HG03139 (cell line): Measurements from ENCODE around the gene PTOV1.
A peak's percentile ranks its signal among the peaks of the same experiment; 100 is the strongest.

Source experiments
- ATAC-seq: cut with Tn5 transposase; IDR thresholded peaks from one replicate; pipeline ENCODE4 v1.9.1; 2021; ENCODE audit not compliant: unreplicated experiment

Gene PTOV1

DNA sequence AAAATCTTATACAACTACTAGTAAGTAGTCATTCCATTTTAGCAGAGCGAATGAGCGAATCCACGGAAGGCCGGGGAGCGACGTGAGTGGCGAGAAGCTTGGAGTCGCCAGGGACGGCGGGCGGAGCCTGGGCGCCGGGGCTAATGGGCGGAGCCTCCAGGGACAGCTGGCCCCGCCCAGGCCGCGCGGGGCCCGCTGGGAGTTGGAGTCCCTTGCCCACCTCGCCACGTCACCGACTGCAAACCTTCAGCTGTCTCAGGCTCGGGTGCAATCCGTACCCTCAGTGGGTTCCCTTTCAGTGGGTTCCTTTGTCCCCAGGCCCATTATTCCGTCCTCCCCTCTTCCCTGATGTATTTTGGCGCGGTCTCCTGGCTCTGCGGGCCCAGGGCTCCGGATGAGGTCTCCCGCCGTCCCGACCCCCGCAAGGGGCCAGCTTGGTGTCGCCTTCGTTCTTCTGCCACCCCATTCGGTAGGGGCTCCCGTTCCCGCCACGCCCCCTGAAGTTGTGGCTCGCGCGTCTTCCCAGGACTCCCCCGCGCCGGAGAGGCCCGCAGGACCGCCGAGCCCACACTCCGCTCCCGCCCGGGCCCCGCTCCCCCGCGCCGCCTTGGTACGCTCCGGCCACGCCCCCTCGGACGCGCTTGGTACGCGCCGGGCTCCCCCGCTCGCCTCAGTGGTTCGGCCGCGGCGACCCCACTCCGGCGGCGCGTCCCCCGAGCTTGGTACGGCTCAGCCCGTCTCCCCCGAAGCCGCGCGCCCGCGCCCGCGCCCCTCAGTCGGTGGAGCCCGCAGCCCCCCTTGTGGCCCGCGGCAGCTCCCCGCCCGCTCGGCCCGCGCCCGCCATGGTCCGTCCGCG is at the start of gene PTOV1:
Gene PTOV1 (plus strand): TSS at position 673 of the 856 bp plus-strand sequence.
- peak; percentile 48 for ATAC-seq

DNA sequence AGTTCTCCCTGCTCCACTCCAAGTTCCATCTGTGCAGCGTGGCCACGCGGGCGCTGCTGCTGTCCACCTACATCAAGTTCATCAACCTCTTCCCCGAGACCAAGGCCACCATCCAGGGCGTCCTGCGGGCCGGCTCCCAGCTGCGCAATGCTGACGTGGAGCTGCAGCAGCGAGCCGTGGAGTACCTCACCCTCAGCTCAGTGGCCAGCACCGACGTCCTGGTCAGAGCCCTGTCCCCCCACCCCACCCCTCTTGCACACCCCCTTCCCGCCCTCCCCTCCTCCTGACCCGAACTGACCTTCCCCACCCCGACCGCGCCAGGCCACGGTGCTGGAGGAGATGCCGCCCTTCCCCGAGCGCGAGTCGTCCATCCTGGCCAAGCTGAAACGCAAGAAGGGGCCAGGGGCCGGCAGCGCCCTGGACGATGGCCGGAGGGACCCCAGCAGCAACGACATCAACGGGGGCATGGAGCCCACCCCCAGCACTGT is 49.5 kb upstream of the PTOV1 start:
- ATAC-seq: no peak

DNA sequence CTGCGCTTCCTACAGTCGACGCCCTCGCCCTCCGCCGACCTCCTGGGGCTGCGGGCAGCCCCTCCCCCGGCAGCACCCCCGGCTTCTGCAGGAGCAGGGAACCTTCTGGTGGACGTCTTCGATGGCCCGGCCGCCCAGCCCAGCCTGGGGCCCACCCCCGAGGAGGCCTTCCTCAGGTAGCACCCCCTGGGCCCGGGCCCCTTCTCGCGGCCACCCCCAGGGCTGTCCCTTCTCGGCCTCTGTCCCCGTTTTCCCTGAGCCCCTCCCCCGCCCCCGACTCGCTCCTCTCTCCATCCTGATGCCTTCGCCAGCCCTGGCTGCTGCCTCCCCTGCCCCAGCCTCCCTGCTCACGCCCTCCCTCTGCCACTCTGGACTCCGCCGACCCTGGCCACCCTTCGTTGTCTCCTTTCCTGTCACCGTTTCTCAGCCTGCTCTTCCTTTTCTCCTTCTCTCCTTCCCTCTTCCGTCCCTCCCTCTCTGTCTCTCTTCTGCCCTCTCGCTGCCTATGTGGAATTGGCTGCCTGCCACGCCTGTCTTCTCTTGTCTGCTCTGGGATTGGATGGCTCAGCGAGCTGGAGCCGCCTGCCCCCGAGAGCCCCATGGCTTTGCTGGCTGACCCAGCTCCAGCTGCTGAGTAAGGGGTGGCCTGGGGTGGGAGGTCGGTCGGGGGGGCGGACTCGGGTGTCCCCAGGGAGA is 48.8 kb upstream of the PTOV1 start:
- no peak for ATAC-seq

DNA sequence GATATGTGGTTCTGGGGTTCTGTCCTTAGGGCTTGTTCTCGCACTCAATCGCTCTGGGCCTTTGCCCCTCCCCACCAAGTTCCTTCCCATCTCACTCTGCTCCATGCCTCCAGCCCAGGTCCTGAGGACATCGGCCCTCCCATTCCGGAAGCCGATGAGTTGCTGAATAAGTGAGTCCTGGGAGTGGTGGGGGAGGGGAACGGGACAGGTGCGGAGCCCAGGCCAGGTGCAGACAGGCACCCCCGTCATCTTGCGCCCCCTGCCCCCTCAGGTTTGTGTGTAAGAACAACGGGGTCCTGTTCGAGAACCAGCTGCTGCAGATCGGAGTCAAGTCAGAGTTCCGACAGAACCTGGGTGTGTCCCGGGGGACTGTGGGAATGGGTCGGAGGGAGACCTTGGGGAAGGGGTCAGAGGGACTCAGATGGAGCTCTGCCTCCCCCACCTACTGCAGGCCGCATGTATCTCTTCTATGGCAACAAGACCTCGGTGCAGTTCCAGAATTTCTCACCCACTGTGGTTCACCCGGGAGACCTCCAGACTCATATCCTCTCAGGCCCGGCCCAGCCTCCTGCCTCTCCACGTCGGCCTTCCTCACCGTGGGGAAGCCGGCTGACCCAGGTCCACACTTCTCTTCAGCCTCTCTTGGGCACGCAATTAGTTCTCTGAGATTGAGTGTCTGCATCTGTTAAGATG is 48.0 kb upstream of the PTOV1 start:
- no peak for ATAC-seq

DNA sequence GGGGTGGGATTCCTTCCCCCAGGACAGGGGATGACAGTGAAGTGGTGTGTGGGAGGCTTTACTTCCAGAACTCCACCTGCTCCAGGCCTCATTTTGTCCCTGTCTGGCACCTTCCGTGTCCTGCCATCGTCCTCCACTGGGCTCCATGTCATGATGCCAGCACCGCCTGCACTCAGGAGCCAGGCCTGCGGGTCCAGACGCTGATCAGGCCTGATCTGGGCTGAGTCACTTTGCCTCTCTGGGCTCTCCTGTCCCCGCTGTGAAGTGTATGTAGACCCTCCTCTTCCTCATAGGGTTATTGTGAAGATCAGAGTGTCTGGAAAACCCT is 47.5 kb upstream of the PTOV1 start:
- no peak for ATAC-seq

DNA sequence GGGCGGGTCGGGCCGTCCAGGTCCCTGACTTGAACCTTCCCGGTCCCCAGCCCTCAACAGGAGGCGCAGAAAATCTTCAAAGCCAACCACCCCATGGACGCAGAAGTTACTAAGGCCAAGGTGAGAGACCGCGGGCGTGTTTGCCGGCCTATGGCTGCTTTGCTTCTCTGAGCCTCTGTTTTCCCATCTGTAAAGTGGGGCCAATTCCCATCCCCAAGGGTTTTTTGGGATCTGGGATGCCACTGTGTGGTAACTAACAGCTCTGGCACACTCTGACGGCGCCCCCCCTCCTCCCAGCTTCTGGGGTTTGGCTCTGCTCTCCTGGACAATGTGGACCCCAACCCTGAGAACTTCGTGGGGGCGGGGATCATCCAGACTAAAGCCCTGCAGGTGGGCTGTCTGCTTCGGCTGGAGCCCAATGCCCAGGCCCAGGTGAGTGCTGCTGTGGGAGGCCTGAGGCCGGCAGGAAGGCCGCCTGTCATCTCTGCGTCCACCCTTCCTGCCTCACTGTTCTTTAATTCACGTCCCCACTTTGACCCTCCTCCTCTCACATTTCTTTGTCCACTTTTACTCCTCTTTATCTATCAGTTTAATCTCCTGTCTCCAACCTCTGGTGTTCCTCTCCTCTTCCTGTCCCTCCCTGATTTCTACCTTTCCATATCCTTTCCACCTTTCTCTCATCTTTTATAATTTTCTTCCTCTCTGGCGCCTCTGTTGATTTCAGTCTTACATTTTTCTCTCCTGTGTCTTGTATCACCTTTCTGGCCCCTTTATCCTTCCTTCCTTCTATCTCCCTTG is 44.9 kb upstream of the PTOV1 start:
- ATAC-seq: no peak

DNA sequence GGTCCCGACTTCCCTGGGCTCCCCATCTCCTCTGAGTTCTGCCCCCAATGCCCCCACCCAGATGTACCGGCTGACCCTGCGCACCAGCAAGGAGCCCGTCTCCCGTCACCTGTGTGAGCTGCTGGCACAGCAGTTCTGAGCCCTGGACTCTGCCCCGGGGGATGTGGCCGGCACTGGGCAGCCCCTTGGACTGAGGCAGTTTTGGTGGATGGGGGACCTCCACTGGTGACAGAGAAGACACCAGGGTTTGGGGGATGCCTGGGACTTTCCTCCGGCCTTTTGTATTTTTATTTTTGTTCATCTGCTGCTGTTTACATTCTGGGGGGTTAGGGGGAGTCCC is 44.4 kb upstream of the PTOV1 start:
- ATAC-seq: no peak

DNA sequence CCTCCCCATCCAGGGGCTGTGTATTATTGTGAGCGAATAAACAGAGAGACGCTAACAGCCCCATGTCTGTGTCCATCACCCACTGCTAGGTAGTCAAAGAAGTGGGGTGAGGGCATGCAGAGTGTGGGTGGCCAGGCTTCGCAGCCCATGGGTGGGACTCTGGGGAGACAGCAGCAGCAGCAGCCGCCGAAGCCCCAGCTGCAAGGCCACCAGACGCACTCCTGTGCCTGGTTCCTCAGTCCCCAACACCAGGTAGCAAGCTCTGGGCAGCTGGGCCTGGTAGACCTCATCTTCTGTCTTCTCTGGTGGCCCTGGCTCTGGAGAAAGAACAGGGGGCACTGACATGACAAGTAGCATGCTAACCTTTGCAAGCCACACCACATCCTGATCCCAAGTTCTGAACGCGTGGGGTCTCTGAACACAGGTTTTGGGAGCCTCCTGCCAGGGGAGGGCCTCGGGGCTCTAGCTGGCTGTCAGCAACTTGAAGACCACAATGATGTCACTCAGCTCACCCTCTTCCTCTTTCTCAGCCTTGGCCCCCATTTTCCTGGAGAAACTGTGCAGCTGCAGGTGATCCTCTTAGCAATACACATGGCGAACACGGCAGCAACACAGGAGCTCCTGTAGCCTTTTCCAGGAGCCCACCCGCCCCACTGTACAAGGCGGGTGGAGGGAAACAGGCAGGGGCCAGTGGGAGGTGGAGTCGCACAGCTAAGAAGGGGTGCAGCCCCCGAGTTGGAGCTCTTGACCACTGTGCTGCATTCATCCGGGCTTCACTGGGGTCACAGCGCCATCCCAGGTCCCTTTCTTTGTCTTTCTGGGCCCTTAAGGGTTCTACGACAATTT is 43.7 kb upstream of the PTOV1 start:
- no peak for ATAC-seq

DNA sequence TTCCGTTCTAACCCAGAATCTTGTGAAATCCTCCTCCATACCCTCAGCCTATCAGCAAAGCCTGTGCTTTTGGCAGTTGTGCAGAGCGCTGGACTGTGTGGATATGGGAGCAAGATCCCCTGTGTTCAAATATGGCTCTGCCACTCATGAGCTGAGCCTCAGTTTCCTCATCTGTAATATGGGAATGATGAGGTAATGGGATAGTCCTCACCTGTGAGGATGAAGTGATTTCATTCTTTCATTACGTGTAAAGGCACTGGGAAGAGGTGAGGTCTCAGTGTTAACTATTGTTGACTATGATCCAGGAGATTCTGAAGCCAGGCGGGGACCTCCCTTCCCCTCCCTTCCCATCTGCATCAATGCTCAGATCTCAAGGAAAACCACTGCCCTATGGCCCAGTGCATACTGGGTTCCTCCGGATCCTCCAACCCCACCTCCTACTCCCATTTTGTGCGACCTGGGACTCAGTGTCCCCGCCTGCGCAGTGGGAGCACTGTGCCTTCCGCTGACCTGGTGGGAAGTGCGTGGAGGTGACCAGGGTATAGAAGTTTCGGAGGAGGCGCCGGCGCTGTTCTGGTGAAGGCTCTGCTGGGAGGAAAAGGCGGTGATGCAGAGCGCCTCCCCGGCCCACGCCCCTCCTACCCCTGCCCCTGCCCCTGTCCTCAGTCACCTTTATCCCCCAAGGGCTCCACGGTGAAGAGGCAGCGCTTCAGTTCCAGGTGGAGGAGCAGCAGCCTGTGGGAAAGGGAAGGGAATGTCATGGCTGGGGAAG is 42.9 kb upstream of the PTOV1 start:
- no peak for ATAC-seq

DNA sequence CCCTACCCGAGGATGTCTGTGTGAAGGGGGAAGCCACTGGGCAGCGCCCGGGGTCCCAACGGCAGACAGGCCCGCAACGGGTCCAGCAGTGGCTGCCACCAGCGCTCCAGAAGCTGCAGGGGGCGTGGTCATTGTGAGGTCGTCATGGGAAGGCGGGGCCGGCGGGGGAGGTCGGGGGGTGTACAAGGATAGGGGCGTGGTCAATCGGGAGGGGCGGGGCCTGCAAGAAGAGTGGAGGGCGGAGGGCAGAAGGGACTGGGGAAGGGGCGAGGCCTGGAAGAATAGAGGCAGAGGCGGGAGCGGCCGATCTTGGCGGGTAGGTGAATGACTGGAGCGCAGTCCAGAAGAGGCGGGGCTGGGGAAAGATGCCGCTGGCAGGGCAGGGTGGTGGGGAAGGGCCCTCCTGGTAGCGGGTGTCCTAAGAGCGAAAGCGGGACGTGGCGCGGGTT is 42.2 kb upstream of the PTOV1 start:
- no peak for ATAC-seq

DNA sequence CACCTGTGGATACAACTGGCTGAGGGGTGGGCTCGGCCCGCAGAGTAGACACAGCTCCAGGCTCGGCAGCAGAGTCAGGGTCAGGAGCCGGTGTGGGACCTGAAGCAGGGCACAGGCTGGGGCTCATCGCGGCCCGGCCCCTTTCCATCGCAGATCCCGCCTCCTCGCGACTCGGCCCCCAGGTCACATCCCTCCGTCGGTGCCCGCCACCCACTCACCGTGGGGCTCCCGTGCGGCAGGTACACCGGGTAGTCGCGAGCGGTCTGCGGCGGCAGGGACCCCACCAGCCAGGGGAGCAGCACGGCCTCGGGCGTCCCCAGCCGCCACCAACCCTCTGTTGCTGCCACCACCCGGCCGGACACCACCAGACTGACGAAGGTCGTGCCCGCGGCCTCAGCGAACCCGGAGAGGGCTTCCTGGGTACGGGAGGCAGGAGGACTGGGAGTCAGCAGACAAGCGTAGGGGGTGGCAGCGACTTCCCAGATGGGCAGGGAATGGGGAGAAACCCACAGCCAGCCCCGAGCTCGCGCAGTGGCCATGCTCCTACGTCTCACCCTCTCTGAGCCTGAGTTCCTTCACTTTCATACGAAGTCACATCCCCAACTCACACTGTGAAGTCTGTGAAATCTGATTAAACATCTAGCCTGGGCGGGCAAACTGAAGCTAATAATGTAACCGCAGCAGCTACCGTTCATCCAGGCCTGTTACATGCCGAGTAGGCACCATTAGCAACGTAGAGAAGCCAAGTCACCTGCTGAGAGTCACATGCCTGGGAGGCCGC is 41.6 kb upstream of the PTOV1 start:
- ATAC-seq: no peak

DNA sequence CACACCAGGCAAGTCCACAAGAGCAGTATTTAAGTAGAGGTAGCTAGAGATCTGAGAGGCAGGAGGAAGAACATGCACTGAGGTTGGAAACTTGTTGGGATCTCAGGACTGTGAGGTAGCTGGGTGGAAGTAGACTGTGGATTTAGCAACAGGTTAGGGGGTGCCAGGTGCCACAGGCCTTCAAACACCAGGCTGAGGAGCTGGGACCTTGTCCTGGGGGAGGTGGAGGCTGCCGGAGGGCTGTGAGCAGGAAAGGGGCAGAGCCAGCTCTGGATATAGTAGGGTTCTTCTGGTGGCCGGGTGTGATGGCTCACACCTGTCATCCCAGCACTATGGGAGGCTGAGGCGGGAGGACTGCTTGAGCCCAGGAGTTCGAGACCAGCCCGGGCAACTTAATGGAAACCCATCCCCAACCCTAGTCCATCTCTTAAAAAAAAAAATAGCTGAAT is 41.0 kb upstream of the PTOV1 start:
- ATAC-seq: no peak

DNA sequence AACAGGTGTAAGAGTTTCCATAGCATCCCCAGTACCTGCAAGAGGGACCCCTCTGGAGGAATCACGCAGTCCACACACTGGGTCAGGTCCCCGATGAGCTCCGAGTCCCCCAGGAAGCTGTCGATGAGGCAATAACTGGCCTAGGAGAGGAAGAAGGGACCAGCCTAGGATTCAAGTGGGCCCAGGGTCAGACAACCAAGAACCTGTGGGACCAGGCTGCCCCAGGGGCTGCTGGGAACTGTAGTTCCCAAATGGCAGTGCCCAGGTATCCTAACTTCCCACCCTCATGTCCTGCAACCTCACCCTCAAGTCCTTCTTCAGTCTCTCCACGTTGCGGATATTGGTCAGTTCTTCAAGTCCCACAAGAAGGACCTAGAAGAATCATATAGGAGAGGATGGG is 39.6 kb upstream of the PTOV1 start:
- no peak for ATAC-seq

DNA sequence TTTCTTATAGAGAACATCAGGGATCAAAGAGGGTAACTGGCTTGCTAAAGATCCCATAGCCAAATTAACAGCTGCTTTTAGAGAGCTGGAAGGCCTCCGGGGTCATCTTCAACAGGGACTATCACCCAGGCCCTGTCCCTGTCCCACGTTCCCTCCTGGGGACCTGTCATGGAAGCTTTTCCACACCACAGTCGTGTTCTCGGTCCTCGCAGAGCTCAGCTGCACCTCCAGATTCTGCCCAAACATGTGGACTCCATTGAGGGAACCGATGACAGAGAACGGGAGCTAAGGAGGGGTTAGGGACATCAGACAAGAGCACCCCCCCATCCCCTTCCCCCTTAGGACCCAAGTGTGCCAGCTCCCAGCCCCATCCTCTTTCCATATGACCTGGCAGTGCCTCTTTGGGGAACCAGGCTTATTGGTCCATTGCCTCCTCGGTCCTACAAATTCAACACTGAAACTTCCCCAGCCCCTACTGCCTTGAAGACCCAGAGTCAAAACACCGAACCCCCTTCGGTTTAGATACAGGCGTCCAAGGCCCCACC is 38.4 kb upstream of the PTOV1 start:
- no peak for ATAC-seq

DNA sequence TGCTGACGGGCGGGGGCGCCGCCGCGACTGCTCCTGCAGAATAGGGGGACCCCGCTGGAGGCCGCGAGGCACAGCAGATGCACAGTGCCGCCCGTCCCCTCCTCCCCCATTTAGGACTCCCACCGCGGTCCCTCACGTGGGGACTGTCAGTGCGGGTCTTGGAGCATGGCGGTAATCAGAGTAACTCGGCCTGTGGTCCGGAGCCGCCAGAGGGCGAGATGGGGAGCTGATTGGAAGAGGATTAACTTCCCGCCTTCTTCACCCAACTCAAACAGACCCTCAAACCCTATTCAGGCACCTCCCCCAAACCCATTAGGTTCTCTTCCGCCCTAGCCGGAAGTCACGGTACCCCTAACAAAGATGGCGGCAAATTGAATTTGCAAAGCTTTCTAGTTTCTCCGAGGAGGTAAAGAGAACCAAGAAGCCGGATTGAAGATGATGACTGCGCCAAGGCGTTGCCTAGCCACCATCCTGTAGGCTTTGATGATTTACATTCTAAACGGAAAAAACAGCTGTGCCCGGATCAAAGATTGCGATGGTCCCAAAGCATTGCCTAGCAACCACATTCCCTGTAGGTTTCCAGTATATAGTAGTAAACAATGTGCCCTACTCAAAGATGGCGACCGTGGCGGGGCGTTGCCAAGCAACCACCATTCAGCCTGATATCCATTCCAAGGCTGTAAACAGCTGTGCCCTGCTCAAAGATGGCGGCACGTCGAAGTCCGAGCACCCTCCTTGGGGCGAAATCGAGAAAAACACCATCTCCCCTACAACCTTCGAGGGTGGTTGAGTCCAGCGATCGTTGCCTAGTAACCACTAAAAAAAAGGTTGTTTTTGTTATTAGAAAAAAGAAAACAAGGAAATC is 37.7 kb upstream of the PTOV1 start, which contains the start of gene FUZ:
Gene FUZ (minus strand): TSS at position 296 of the 865 bp plus-strand sequence. CDS start 186 bp downstream, at position 110.
- ATAC-seq: peak; percentile 34

DNA sequence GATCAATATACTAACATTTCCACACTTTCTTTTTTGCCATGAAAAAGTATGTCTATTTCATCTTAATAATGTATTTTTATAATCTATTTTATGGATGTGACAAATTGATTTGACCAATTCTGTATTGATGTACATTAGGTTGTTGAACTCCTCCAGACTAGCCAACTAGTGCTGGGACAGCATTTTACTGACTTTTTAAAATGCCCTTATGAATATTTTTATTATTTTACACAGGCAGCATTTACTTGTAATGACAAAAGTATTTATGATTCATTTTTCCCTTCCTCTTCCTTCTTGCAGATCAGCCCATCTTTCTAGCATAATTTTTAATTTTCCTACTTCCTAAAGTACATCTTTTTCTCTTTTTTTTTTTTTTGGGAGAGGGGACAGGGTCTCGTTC is 36.9 kb upstream of the PTOV1 start:
- no peak for ATAC-seq

DNA sequence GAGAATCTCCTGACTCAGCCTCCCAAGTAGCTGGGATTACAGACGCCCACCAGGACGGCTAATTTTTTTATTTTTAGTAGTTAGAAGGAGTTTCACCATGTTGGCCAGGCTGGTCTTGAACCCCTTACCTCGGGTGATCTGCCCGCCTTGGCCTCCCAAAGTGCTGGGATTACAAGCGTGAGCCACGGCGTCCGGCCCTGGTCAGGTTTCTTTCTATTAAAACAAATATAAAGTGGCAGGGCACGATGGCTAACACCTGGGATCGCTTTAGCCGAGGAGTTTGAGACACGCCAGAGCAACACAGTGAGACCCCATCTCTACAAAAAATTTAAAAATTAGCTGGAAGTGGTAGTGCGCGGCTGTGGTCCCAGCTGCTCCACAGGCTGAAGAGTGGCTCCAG is 34.4 kb upstream of the PTOV1 start:
- no peak for ATAC-seq
